NCI-H2227 (cell line): ENCODE results near the gene BORCS5.

Experiments used
- DNase-seq: peaks from one replicate; lab custom pipeline; 2025; ENCODE audit not compliant: unreplicated experiment; lab: John Stamatoyannopoulos, UW

Gene BORCS5

GRCh38 chr12:12428961-12429657 lies 72.2 kb downstream of the BORCS5 start:
- DNase-seq = no peak

DNA sequence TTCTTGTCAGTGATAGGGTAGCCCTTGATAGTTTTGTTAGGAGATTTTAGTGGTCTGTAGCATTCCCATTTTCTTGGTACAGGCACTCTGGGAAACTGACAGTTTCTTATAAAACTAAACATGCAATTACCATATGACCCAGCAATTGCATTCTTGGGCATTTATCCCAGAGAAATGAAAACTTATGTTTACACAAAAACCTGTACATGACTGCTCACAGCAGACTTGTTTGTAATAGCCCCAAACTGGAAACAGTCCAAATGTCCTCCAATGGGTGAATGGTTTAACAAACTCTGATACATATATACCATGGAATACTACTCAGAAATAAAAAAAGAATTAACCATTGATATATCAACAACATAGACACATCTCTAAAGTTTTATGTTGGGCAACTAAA lies 75.5 kb downstream of the BORCS5 start:
- no peak for DNase-seq

DNA sequence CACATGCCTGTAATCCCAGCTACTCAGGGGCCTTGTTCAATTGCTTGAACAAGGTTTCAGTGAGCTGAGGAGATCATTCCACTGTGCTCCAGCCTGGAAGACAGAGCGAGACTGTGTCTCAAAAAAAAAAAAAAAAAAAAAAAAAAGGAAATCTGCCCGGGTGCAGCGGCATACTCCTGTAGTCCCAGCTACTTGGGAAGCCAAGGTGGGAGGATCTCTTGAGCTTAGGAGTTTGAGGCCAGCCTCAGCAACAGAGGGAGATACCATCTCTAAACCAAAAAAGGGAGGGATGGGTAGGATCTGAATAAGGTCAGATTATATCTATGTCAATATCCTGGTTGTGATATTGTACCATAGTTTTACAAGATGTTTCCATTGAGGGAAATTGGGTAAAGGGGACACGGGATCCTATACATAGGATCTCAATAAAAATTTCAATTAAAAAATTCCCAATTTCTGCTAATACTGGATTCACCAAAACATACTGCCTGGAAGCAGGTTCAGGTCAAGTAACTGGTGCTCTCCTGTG lies 76.4 kb downstream of the BORCS5 start:
- no peak for DNase-seq

- no peak for DNase-seq
These were observed 80.0 kb downstream of the BORCS5 start for GRCh38 chr12:12436831-12437345.

- no peak for DNase-seq
These were observed 82.8 kb downstream of the BORCS5 start for GRCh38 chr12:12439636-12440035.

- DNase-seq = no peak
These were observed 84.0 kb downstream of the BORCS5 start for GRCh38 chr12:12440784-12441428.

- DNase-seq = no peak
These were observed 84.5 kb downstream of the BORCS5 start for GRCh38 chr12:12441429-12441807.

DNA sequence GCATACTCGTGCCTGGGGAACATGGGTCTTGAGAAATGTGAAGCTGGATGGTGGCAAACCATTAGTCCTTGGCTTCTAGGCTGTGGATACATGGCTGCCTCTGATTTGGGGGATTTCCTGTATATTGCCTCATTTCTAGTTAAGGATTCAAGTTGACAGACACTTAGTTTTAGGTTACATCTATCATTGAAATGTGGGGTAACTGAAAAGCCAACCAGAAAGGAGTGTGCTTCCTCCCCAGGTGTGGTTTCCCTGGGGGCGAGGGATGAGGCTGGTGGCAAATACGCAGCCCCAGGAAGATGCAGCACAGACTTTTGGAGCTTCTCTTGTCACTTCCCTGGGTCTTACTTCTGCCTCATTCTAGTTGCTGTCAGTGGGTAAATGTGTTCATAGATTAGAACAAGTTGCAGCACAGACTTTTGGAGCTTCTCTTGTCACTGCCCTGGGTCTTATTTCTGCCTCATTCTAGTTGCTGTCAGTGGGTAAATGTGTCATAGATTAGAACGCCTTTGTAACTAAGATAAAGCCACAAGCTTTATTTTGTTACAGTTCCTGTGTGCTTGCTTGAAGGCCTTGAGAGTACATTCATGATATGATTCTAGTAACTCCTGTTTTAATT lies 85.1 kb downstream of the BORCS5 start:
- DNase-seq = no peak

DNA sequence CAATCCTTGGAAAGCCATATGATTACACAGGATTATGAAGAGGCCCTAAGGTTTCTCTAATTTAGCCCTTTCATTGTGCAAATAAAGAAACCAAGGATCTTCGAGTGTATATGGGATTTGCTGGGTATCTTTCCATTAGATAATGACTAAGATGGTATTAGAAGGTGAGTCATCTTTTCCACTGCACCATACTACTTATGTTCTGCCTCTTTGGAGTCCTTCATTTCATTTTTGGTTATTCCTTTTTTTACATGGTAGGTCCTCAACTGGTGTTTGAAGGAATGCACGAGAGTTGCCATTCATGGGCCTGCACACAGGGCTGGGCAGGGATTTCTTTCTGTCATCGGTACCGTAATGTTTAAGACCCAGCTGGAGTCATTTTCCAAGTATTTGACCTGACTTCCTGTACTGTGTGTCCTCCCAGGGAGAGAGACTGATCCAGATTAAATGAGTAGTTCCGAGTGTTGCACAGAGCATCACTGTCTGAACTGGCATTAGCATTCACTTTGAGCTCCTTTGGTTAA lies 85.7 kb downstream of the BORCS5 start:
- peak; percentile 9 for DNase-seq

GRCh38 chr12:12443431-12443878 lies 86.6 kb downstream of the BORCS5 start:
- DNase-seq = no peak

DNA sequence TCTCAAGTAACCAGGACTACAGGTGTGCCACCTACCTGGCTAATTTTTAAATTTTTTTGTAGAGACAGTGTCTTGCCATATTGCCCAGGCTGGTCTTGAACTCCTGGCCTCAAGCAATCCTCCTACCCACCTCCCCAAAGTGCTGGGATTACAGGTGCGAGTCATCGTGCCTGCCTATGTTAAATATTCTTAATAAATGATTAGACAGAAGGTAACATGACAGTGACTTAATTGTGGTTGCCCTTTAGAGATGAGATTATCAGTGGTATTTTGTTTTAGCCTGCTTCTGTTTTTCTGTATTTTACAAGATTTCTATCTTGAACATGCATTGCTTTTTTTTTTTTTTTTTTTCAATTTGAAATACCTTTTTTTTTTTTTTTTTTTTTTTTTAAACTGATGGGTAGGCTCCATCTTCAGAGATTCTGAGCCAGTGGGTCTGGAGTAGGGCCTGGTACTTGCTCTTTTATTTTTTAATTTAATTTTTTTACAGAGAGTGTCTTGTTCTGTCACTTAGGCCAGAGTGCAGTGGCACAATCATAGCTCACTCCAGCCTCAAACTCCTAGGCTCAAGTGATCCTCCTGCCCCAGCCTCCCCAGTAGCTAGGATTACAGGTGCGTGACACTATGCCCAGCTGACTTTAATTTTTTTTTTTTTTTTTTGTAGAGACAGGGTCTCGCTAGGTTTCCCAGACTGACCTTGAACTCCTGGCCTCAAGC lies 88.4 kb downstream of the BORCS5 start:
- DNase-seq = no peak

- DNase-seq = no peak
These were observed 89.0 kb downstream of the BORCS5 start for GRCh38 chr12:12445882-12446181.

GRCh38 chr12:12446786-12447185 lies 89.9 kb downstream of the BORCS5 start:
- DNase-seq = no peak

DNA sequence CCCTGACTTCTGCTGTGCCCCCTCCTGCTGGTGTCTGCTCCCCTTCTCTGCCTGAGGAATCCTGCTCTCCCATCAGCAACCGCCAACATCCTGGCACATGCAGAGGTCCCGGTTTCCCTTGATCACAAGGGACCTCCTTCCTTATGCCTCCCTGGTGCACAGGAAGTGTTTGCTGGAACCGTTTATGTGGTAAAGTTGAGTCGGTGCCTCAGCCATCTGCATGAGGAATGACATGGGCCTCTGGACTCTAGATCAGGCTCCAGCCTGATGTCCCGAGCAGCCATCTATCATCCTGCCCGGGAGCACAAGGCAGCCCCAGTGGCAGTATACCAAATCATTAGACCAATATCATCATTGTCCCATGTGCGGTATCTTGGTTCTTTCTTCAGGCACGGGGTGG lies 90.4 kb downstream of the BORCS5 start:
- DNase-seq = no peak

- no peak for DNase-seq
These were observed 91.0 kb downstream of the BORCS5 start for GRCh38 chr12:12447837-12448236.

DNA sequence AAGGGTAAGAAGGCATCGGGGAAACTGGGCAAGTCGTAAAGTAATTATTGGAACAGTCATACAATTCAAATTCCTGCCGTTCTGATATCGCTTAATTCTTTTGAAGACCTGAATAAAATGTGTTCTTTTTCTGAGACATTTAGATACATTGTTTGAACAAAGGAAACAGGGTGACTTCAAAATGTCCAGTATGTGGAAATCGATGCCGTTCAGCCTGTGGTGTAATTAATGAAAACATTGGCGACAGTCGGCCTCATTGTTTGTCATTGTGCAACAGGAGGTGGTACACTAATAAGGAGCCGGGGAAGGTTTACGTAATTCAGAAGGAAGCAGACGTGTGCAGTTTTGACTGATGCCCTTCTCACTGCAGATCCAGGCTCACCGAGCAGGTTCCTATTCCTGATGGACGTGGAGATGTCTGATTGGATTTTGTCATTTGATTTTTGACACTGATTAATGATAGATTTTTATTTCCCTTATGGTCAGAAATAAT lies 92.7 kb downstream of the BORCS5 start:
- DNase-seq = no peak

DNA sequence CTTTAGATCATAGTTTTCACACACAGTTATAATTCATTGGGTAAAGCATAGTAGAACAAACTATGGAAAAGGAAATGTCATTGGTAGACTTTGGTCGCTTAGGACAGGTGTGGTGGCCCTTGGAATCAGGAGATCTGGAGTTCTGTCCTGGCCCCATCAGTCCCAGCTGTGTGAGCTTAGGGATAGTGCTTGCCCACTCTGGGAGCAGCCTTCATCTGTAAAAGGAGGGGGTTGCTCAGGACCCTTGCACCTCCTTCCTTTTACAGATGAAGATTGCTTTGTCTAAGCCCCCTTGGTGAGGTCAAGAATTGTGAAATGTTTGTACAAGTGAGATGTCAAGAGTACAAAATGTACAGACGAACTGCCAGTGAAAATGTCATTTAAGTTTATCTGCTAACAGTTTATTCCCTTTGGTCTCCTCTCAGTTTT lies 93.2 kb downstream of the BORCS5 start:
- no peak for DNase-seq

GRCh38 chr12:12451098-12451497 lies 94.2 kb downstream of the BORCS5 start:
- no peak for DNase-seq

DNA sequence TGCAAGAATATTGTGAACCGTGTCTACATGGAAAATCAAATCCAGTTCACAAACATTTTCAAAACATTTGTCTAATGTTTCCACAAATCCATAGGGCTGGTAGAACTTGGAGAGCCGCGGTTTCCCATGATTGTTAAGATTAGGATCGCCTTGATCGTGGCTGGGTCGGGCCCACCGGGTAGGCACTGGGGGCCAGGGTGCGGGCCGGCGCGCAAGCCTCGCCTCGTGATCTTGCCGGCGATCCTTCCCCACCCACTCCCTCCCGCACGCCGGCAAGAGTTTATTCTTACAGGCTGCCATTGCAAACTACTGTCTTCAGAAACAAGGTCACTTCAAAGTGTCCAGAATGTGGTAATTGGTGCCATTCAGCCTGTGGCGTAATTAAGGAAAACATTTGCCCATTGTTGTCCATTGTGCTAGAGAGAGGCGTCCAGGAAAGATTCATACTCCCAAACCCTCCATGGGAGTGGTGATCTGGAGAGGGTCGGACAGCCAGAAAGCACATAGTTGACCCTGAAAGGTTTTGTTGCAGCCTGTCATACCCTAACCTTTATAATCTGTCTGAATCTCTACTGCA lies 95.5 kb downstream of the BORCS5 start:
- peak; percentile 21 for DNase-seq

DNA sequence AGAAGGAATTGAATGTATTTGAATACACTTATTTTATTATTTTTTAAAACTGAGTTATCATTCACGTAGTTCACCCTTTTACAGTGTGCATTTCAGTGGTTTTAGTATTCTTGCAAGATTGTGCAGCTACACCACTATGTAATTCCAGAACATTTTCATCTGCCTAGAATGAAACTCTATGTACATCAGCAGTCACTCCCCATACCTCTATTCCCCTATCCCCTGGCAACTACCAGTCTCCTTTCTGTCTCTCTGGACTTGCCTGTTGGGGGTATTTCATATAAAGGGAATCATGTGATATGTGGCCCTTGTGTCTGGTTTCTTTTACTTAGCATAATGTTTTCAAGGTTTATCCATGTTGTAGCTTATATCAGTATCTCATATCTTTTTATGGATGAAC lies 96.8 kb downstream of the BORCS5 start:
- DNase-seq = no peak

GRCh38 chr12:12454315-12454714 lies 97.4 kb downstream of the BORCS5 start:
- DNase-seq = no peak
